ENCODE results near the gene MSX1.

MSX1 gene

DNA sequence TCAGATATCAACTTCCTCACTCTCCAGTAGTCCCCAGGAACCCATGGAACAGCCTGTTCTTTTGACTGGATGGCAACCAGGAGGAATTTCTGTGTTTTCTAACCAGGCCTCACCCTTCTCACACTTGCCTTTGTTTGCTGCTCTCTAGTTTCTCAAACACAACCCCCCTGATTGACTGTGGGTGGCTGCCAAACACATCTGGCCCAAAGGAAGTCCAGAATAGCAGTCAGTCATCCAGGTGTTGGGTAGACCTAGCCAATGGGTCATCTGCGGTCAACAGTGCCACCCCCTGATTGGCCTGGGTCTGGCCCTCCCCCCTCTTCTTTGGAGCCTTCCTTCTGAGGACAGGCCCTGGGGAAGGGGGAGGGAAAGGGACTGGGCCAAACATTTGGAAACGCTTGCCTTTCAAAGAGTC lies 53.7 kb downstream of the MSX1 start:
- DNase-seq (ENCODE audit: low read depth in 2 of 2), result no peak
